Measurements from ENCODE around the gene NELL1. TPM values are rescaled to one million over a fixed set of nuclear protein-coding genes. Genes with fewer than 3 reads are reported as not detected.

NELL1 gene
- total RNA-seq, 1 experiment from 2014 or later = not detected

DNA sequence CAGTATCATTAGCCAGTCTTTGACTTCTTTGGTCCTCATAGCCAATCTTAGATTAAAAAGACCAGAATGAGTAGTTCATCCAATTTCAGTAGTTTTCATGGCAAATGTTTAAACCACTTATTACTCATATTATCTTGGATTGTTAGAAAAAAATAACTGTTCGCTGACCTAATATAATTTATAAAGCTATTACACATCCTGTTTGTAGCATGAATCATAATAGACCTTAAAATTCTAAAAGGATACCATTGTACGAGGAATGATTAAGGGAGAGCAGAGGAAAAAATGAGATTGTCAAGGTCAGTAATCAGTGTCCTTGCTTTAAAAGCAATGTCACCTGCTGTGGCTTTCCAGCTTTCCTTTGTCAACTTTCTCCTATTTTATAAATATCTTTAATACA, 371.2 kb downstream of the NELL1 start:
- CTCF ChIA-PET = no interaction called here
- H3K27me3 ChIP-seq (replicated peaks; ENCODE audit: control insufficient read depth, insufficient read depth, low read length) = no peaks in the 10 kb centered on the region
- Mint-ChIP-seq H3K27me3 (ENCODE audit: insufficient read depth, unreplicated experiment) (no peaks in the 10 kb centered on the region), H3K9me3 (ENCODE audit: unreplicated experiment) (peaks cover 11% of the 10 kb centered on the region), H3K4me1 (ENCODE audit: low read depth, unreplicated experiment) (peaks cover 15% of the 10 kb centered on the region), H3K27ac (ENCODE audit: unreplicated experiment) (no peak overlapping the region), H3K36me3 (ENCODE audit: insufficient read depth, unreplicated experiment) (peaks cover 5% of the 10 kb centered on the region), H3K4me3 (ENCODE audit: unreplicated experiment) (no peak overlapping the region)
- no peak overlapping the region for H3K4me3 ChIP-seq (ENCODE audit: low read depth, low read length)
- DNase-seq = no peak
- no peaks in the 10 kb centered on the region for H3K36me3 ChIP-seq (ENCODE audit: control insufficient read depth, insufficient read depth, low read length)
- intact Hi-C loops (cut with micrococcal nuclease; ENCODE audit: unreplicated experiment) = no loop called here
- TF ChIP-seq, protein P1, sequence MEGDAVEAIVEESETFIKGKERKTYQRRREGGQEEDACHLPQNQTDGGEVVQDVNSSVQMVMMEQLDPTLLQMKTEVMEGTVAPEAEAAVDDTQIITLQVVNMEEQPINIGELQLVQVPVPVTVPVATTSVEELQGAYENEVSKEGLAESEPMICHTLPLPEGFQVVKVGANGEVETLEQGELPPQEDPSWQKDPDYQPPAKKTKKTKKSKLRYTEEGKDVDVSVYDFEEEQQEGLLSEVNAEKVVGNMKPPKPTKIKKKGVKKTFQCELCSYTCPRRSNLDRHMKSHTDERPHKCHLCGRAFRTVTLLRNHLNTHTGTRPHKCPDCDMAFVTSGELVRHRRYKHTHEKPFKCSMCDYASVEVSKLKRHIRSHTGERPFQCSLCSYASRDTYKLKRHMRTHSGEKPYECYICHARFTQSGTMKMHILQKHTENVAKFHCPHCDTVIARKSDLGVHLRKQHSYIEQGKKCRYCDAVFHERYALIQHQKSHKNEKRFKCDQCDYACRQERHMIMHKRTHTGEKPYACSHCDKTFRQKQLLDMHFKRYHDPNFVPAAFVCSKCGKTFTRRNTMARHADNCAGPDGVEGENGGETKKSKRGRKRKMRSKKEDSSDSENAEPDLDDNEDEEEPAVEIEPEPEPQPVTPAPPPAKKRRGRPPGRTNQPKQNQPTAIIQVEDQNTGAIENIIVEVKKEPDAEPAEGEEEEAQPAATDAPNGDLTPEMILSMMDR (IDR thresholded peaks at IDR 0.05; ENCODE audit: insufficient read depth in 1 of 2, low read depth in 1 of 2, low read length in 1 of 2, severe bottlenecking in 1 of 2, unreplicated experiment in 1 of 2) = no peak
- POLR2A ChIA-PET = no interaction called here
- no TSS peak for BruUV-seq (replicated peaks)
- H3K4me1 ChIP-seq = peaks cover 43% of the 10 kb centered on the region
- no peaks in the 10 kb centered on the region for H3K9me3 ChIP-seq

DNA sequence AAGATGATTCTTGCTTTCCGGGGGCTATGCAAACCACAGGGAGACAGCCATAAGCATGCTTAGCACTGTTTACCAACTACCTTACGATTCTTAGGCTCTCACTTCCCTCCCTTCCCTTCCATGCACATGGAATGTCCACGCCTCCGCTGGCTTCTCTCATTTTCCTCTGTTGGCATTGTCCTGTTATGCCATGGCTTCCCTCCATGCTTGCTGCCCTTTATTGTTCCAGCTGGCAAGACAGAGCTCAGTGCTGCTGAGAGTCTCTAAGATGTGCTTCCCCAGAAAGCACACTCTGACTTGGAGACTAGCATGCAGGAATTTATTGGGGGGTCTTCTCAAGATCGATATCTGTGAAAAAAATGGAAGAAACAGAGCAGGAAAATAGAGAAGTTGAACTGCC, 379.2 kb downstream of the NELL1 start:
- Mint-ChIP-seq H3K9me3 (ENCODE audit: unreplicated experiment) (no peaks in the 10 kb centered on the region), H3K36me3 (ENCODE audit: insufficient read depth, unreplicated experiment) (no peaks in the 10 kb centered on the region), H3K4me1 (ENCODE audit: low read depth, unreplicated experiment) (no peaks in the 10 kb centered on the region), H3K4me3 (ENCODE audit: unreplicated experiment) (no peak overlapping the region), H3K27ac (ENCODE audit: unreplicated experiment) (no peak overlapping the region), H3K27me3 (ENCODE audit: insufficient read depth, unreplicated experiment) (no peaks in the 10 kb centered on the region)
- no peaks in the 10 kb centered on the region for H3K9me3 ChIP-seq
- H3K36me3 ChIP-seq (ENCODE audit: control insufficient read depth, insufficient read depth, low read length) = no peaks in the 10 kb centered on the region
- H3K4me3 ChIP-seq (ENCODE audit: low read depth, low read length) = no peak overlapping the region
- CTCF ChIA-PET = no interaction called here
- BruUV-seq (replicated peaks) = no TSS peak
- TF ChIP-seq, protein P1 (IDR thresholded peaks at IDR 0.05; ENCODE audit: insufficient read depth in 1 of 2, low read depth in 1 of 2, low read length in 1 of 2, severe bottlenecking in 1 of 2, unreplicated experiment in 1 of 2) = no peak
- peaks cover 5% of the 10 kb centered on the region; the same call in 1 of the 2 replicates for H3K4me1 ChIP-seq
- POLR2A ChIA-PET = no interaction called here
- intact Hi-C loops (cut with micrococcal nuclease; ENCODE audit: unreplicated experiment) = no loop called here
- no peak for DNase-seq
- no peaks in the 10 kb centered on the region for H3K27me3 ChIP-seq (replicated peaks; ENCODE audit: control insufficient read depth, insufficient read depth, low read length)

GRCh38 chr11:21053466-21053865, 384.1 kb downstream of the NELL1 start:
- H3K9me3 Mint-ChIP-seq (ENCODE audit: unreplicated experiment) = no peaks in the 10 kb centered on the region
- intact Hi-C loops (cut with micrococcal nuclease; ENCODE audit: unreplicated experiment) = no loop called here
- Histone ChIP-seq H3K36me3 (ENCODE audit: control insufficient read depth, insufficient read depth, low read length) (no peaks in the 10 kb centered on the region), H3K4me1 (no peaks in the 10 kb centered on the region), H3K27me3 (replicated peaks; ENCODE audit: control insufficient read depth, insufficient read depth, low read length) (no peaks in the 10 kb centered on the region), H3K4me3 (ENCODE audit: low read depth, low read length) (no peak overlapping the region), H3K9me3 (no peaks in the 10 kb centered on the region)
- POLR2A ChIA-PET = no interaction called here
- no peaks in the 10 kb centered on the region for H3K36me3 Mint-ChIP-seq (ENCODE audit: insufficient read depth, unreplicated experiment)
- H3K4me3 Mint-ChIP-seq (ENCODE audit: unreplicated experiment) = no peak overlapping the region
- H3K27me3 Mint-ChIP-seq (ENCODE audit: insufficient read depth, unreplicated experiment) = no peaks in the 10 kb centered on the region
- no TSS peak for BruUV-seq (replicated peaks)
- DNase-seq = no peak
- CTCF ChIA-PET = no interaction called here
- H3K4me1 Mint-ChIP-seq (ENCODE audit: low read depth, unreplicated experiment) = no peaks in the 10 kb centered on the region
- no peak overlapping the region for H3K27ac Mint-ChIP-seq (ENCODE audit: unreplicated experiment)
- TF ChIP-seq, protein P1 (IDR thresholded peaks at IDR 0.05; ENCODE audit: insufficient read depth in 1 of 2, low read depth in 1 of 2, low read length in 1 of 2, severe bottlenecking in 1 of 2, unreplicated experiment in 1 of 2) = no peak

All from Caco-2 (cell line).